A673 (cell line): ENCODE results near the gene SIRT7.

Source experiments
- CTCF ChIP-seq: fragments of 300-800, 200-600 bp; sonication (generic); conservative IDR thresholded peaks from 2 replicates; pipeline ENCODE4 v1.5.1; 2017; ENCODE audit warnings: low read depth, mild to moderate bottlenecking, antibody characterized with exemption, low read length, moderate library complexity, mixed read lengths
- EZH2 ChIP-seq: fragments of 200-600 bp; sonication (generic); IDR thresholded peaks from 2 replicates; pipeline ENCODE4 v1.6.1; 2017; ENCODE audit warnings: borderline replicate concordance, low read depth, mild to moderate bottlenecking, mixed read lengths, antibody characterized with exemption, low read length; ENCODE audit not compliant: poor library complexity, severe bottlenecking

- TF ChIP-seq CTCF (no peak), EZH2 (no peak)
These were observed 23.6 kb upstream of the SIRT7 start for GRCh38 chr17:81941484-81942166.
